K562 (cell line): ENCODE measurements around the gene JAG2. TPM values are rescaled to one million over a fixed set of nuclear protein-coding genes. Genes with fewer than 3 reads are reported as not detected.

Experiments
- ATAC-seq: fragments of 200-7000 bp; cut with Tn5 transposase; 3 replicates; pipeline ENCODE4 v1.9.1; 2020; ENCODE audit warnings: moderate library complexity
- BruUV-seq: library from RNA; stranded (reverse); fragments of 400-500 nt; replicated peaks from 2 replicates; lab custom pipeline; 2021; lab: Mats Ljungman, UMichigan
- CTCF ChIA-PET: fragments of 300-600 bp; formaldehyde crosslinking; extraction: SDS; loops from one replicate; lab custom pipeline; 2021; ENCODE audit warnings: low intra/inter-chr PET ratio; lab: Yijun Ruan, JAX
- POLR2A ChIA-PET: fragments of 300-600, 350-650 bp; sonication (Branson Sonifier 250); formaldehyde crosslinking; extraction: SDS; loops from one replicate; lab custom pipeline; 2021; ENCODE audit warnings: antibody characterized with exemption, inconsistent platforms; lab: Yijun Ruan, JAX
- DNase-seq, 4 experiments: peaks; one replicate each; pipeline versions ENCODE4 v3.0.0 to v3.0.0-alpha.2; 2011 to 2018; ENCODE audit warnings: low spot score in 3 of 4, mixed read lengths in 3 of 4; ENCODE audit errors: extremely low read depth in 1 of 4
- FAIRE-seq: peaks from 2 replicates; lab custom pipeline; 2011; peaks lifted over from hg19 to GRCh38; lab: Jason Lieb, UNC
- H2AFZ ChIP-seq: 2 replicates; pipeline ENCODE4 v1.6.0; 2011; ENCODE audit warnings: low read depth, low read length, control low read depth, inconsistent platforms
- H3K27ac ChIP-seq: fragments of 200-600 bp; 3 replicates; pipeline ENCODE4 v1.8.0; 2011; ENCODE audit warnings: low read depth, mild to moderate bottlenecking, control low read depth, inconsistent platforms, low read length, moderate library complexity, mixed read lengths; ENCODE audit errors: extremely low read depth
- H3K27me3 ChIP-seq, 2 experiments: fragments of 300-600 bp in 1 of 2; 2 replicates in 1 of 2; 3 replicates in 1 of 2; pipeline versions ENCODE4 v1.6.0 to v1.8.0; 2011; ENCODE audit warnings: inconsistent platforms in 2 of 2, low read length in 2 of 2, mild to moderate bottlenecking in 1 of 2, mixed read lengths in 1 of 2, moderate library complexity in 1 of 2; ENCODE audit not compliant: control insufficient read depth in 2 of 2, insufficient read depth in 2 of 2
- H3K36me3 ChIP-seq: fragments of 300-600 bp; 3 replicates; pipeline ENCODE4 v1.8.0; 2011; ENCODE audit warnings: mild to moderate bottlenecking, low read length, inconsistent platforms; ENCODE audit not compliant: control insufficient read depth, insufficient read depth
- H3K4me1 ChIP-seq, 2 experiments: fragments of 200-600 bp in 1 of 2; replicated peaks in 1 of 2; 2 replicates in 1 of 2; 3 replicates in 1 of 2; pipeline versions ENCODE4 v1.5.1 to v1.8.0; 2011; ENCODE audit warnings: inconsistent platforms in 2 of 2, low read length in 2 of 2, mild to moderate bottlenecking in 1 of 2, mixed read lengths in 1 of 2, moderate library complexity in 1 of 2; ENCODE audit not compliant: control insufficient read depth in 2 of 2, insufficient read depth in 2 of 2
- H3K4me2 ChIP-seq: 2 replicates; pipeline ENCODE4 v1.6.1; 2011; ENCODE audit warnings: low read length, control low read depth, inconsistent platforms, mixed read lengths; ENCODE audit not compliant: insufficient read depth
- H3K4me3 ChIP-seq: fragments of 200-600 bp; sonication (generic), shearing (Covaris generic); 2 replicates; pipeline ENCODE4 v1.5.1; 2016; ENCODE audit warnings: control low read depth, inconsistent platforms
- H3K79me2 ChIP-seq: fragments of 200-600 bp; 3 replicates; pipeline ENCODE4 v1.8.0; 2011; ENCODE audit warnings: low read length, inconsistent platforms; ENCODE audit not compliant: control insufficient read depth, insufficient read depth
- H3K9ac ChIP-seq, 2 experiments: 2 replicates each; pipeline versions ENCODE4 v1.6.0 to v1.6.1; 2011; ENCODE audit warnings: low read depth in 2 of 2, low read length in 2 of 2, control low read depth in 1 of 2, inconsistent platforms in 1 of 2, mild to moderate bottlenecking in 1 of 2, mixed read lengths in 1 of 2; ENCODE audit not compliant: insufficient read depth in 1 of 2
- H3K9me1 ChIP-seq: one replicate; pipeline ENCODE4 v1.6.0; 2011; ENCODE audit warnings: inconsistent platforms, mild to moderate bottlenecking, low read length, moderate library complexity; ENCODE audit not compliant: control insufficient read depth, insufficient read depth
- H3K9me3 ChIP-seq: replicated peaks from 2 replicates; pipeline ENCODE4 v1.5.1; 2011; ENCODE audit warnings: low read depth, low read length, inconsistent platforms; ENCODE audit not compliant: control insufficient read depth, insufficient read depth
- H4K20me1 ChIP-seq: replicated peaks from 2 replicates; pipeline ENCODE4 v1.6.1; 2011; ENCODE audit warnings: low read length, inconsistent platforms, mixed read lengths; ENCODE audit not compliant: control insufficient read depth, insufficient read depth
- C11orf30 ChIP-seq: fragments of 450-650 bp; IDR thresholded peaks from 2 replicates; pipeline ENCODE4 v1.6.1; 2016; ENCODE audit warnings: low read depth, mild to moderate bottlenecking
- CCNT2 ChIP-seq: IDR thresholded peaks from 2 replicates; pipeline ENCODE4 v1.6.1; 2011; ENCODE audit warnings: borderline replicate concordance, low read depth, mild to moderate bottlenecking, moderate library complexity, mixed read lengths, low read length; ENCODE audit not compliant: insufficient read length; ENCODE audit errors: extremely low read depth
- POLR2AphosphoS5 ChIP-seq: IDR thresholded peaks from 2 replicates; pipeline ENCODE4 v1.6.1; 2011; ENCODE audit warnings: mild to moderate bottlenecking, low read depth, low read length, moderate library complexity; ENCODE audit not compliant: control insufficient read depth, insufficient read depth
- TEAD1 ChIP-seq, 2 experiments: fragments of 450-650 bp in 1 of 2; sonication (generic) in 1 of 2; formaldehyde crosslinking; IDR thresholded peaks; 2 replicates each; pipeline versions ENCODE4 v1.4.0 to v1.8.0; 2020 to 2022; ENCODE audit warnings: mild to moderate bottlenecking in 2 of 2, missing genetic modification reagents in 1 of 2
- ZMIZ1 ChIP-seq, 2 experiments: fragments of 150-350 bp in 1 of 2; IDR thresholded peaks; 2 replicates each; pipeline ENCODE4 v1.6.1; 2012 to 2016; ENCODE audit warnings: low read depth in 2 of 2, low read length in 2 of 2, mild to moderate bottlenecking in 1 of 2, moderate library complexity in 1 of 2
- ZNF212 ChIP-seq: fragments of 450-650 bp; formaldehyde crosslinking; IDR thresholded peaks from 2 replicates; pipeline ENCODE4 v1.4.0; 2020; ENCODE audit warnings: mild to moderate bottlenecking
- WGBS: fragments of 100-300 bp; shearing (Covaris generic); methylation state at CpG from one replicate; pipeline ENCODE4 v1.1.6; 2016; ENCODE audit warnings: low coverage, mixed read lengths; ENCODE audit not compliant: insufficient coverage; ENCODE audit errors: missing lambda C conversion rate; 5-methylcytosine and 5-hydroxymethylcytosine counted together
- in situ Hi-C: fragments of 300-500 bp; cut with MboI; formaldehyde crosslinking; loops from 4 replicates; pipeline ENCODE4 v1.15.0; 2018; ENCODE audit warnings: inconsistent platforms, mixed read lengths
- intact Hi-C: fragments of 100-400 bp; cut with micrococcal nuclease; formaldehyde crosslinking; loops from 2 replicates; pipeline ENCODE4 v1.14.2; 2022
- polyA plus RNA-seq, 8 experiments: library from polyadenylated mRNA; depleted of rRNA in 4 of 8; stranded (reverse) in 5 of 8; unstranded in 3 of 8; fragments of >200 nt; fragmentation: Nextera tagmentation in 2 of 8; fragmentation: Illumina TruSeq in 1 of 8; extraction: Ambion mirVana in 2 of 8; extraction: Trizol in 1 of 8; gene quantifications; 2 replicates each; pipeline versions ENCODE4 v1.2.1 to v1.2.3, GENCODE V29; 2011 to 2014; ENCODE audit warnings: inconsistent platforms in 1 of 8, missing spikeins in 1 of 8
- total RNA-seq, 7 experiments: library from RNA; depleted of rRNA in 6 of 7; stranded (reverse); fragments of >200 nt in 6 of 7; fragmentation: Illumina TruSeq in 2 of 7; extraction: Trizol in 2 of 7; gene quantifications; 2 replicates each; pipeline versions ENCODE4 v1.2.1 to v1.2.3, GENCODE V29; 2011 to 2021; ENCODE audit warnings: low replicate concordance in 1 of 7

The JAG2 gene
- total and polyA plus RNA-seq, 9 of the 15 experiments (the other 6 are each of a cell fraction or from before 2014, with no cell fraction given) = 0.25 to 48.4 (median 8.6) TPM

GRCh38 chr14:105210266-105211025, 41.9 kb upstream of the JAG2 start:
- intact Hi-C loops = no loop called here
- Histone ChIP-seq H3K4me2 (no peak overlapping the region), H3K27ac (no peak overlapping the region), H3K4me3 (no peak overlapping the region), H3K79me2 (no peaks in the 10 kb centered on the region), H3K36me3 (peaks cover 5% of the 10 kb centered on the region; the same call in 1 of the 3 replicates), H2AFZ (no peak overlapping the region), H3K9me3 (no peaks in the 10 kb centered on the region), H3K9me1 (no peaks in the 10 kb centered on the region), H4K20me1 (no peaks in the 10 kb centered on the region; the same call in 1 of the 2 replicates), H3K27me3 (no peaks in the 10 kb centered on the region), H3K9ac (no peak overlapping the region), H3K4me1 (peaks cover 0 to 36% of the 10 kb centered on the region in 2 experiments; a peak in 2 of 5 replicates)
- ChIA-PET CTCF (no interaction called here), POLR2A (no interaction called here)
- in situ Hi-C loops = loop anchor here (5.0 kb wide), 1 partner anchor 132 kb away; no protein-coding TSS in a partner anchor
- WGBS = 79% methylated on average over 14 of the region's 30 CpGs
- DNase-seq = no peak
- TF ChIP-seq POLR2AphosphoS5 = no peak
- no peak for TF ChIP-seq ZNF212 (CRISPR knock-in tag)
- no peak for TF ChIP-seq ZMIZ1 (IDR thresholded peaks at IDR 0.05; ENCODE audit: low read depth in 2 of 2, low read length in 2 of 2)
- no peak for TF ChIP-seq CCNT2
- no peak for TF ChIP-seq TEAD1 (CRISPR knock-in tag; IDR thresholded peaks at IDR 0.05)
- no peak for TF ChIP-seq C11orf30
- no TSS peak for BruUV-seq
- no peak for ATAC-seq
- FAIRE-seq = no peak
